Measurements from ENCODE around the gene GOLGA6L7.
"Not testable (repeated sequence)": the region's sequence is repeated elsewhere in the genome, so short reads cannot be mapped to it uniquely, and the experiment has no call there.

GOLGA6L7 gene

DNA sequence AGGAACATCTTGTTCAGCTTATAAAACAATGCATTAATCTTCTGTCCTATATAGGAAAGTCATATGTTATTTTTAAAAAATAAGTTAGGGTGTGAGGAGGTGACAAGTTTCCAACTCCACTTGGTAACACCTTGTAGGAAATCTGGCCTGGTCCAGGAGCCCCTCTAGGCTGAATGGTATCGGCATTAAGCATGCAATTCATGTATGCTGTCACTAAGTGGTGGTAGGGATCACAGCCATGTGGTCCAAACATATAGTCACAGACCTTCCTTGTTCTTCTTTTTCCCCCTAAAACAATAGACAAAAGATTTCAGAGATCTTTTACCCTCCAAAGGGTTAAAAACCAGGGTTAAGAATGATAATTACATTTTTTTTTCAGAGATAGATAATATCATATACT, 33.2 kb upstream of the GOLGA6L7 start:
- DNase-seq, result no peak

DNA sequence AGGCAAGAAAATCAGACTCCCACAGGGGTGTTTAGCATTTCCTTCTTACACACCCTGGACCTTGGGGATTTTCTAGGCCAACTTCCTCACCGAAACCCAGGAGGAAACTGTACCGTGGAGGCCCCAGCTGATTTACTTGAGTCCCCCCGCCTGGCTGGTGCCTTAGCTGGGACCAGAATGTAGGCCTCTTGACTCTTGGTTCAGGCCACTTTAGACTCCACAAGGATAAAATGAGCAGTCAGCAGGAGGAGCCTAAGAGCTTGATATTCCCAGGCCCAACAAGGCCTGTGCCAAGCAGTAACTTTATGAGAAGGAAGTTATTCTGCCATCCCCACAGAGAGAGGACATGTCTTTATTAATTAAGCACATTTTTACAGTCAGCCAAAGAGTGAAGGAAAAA, 32.7 kb upstream of the GOLGA6L7 start:
- no peak for DNase-seq

DNA sequence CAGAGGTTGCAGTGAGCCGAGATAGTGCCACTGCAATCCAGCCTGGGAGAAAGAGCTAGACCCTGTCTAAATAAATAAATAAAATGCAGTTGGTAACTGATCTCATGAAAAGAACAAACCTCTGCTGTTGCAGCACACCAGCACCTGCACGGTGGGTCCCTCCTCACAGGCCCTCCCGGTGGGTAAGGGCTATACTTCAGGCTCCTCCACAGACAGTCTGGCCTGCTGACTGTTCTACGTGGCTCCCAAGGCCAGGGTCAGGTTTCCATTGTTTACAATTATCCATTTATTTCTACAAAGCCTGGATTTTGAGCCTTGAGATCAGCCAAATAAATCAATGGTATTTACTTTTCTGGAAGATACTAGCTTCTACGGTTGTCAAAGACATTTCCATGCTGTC, 32.2 kb upstream of the GOLGA6L7 start:
- DNase-seq, result no peak

DNA sequence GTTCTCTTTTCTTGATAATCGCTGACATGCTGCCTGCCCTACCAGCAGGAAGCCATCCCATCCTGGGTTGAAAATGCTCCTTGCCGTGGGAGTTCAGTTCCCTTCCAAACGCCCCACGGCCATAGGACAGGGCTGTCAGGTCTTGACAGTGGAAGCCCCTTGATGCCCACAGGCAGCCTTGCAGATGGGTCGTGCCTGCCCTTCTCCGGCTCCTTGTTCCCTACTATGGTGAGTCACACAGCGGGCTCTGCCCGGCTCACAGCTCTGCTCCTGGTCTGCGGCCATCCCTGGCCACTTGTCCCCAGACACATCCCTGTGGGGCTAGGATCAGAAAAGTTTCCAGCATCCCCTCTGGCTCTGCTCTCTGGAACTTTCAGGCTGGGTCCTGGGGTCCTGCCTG, 31.1 kb upstream of the GOLGA6L7 start:
- DNase-seq, result no peak

DNA sequence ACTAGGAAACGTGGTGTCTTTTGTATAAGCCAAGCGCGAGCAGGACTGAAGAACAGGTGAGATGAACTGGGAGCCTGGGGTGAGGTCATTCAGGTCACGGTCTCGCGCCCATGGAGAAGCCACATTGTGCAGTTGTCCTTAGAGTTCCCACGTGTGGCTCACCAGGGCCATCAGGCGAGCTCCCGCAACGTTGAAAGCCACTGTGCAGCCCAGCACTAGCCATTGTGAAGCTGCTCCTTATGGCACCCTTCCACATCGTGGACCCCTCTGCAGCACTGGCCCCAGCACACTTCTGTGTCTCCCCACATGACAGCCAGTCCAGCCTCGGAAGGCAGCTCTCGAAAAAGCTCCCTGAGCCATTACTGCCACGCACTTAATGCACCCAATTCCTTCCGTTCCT, 29.8 kb upstream of the GOLGA6L7 start:
- no peak for DNase-seq

DNA sequence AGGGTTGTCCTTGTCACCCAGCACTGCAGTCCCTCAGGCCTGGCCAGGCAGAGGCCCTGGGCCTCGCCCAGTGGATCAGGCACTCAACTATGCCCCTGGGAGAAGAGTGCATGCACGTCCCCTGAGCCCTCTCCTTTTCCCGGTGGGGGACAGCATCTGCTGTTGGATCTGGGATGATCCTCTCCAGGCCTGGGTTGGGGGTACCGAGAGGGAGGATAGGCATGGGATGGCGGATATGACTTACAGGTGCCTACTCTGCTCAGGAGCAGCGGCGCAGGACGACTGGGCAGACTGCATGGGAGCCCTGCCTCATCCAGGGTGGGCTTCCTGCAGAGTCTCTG, 28.4 kb upstream of the GOLGA6L7 start:
- no peak for DNase-seq

DNA sequence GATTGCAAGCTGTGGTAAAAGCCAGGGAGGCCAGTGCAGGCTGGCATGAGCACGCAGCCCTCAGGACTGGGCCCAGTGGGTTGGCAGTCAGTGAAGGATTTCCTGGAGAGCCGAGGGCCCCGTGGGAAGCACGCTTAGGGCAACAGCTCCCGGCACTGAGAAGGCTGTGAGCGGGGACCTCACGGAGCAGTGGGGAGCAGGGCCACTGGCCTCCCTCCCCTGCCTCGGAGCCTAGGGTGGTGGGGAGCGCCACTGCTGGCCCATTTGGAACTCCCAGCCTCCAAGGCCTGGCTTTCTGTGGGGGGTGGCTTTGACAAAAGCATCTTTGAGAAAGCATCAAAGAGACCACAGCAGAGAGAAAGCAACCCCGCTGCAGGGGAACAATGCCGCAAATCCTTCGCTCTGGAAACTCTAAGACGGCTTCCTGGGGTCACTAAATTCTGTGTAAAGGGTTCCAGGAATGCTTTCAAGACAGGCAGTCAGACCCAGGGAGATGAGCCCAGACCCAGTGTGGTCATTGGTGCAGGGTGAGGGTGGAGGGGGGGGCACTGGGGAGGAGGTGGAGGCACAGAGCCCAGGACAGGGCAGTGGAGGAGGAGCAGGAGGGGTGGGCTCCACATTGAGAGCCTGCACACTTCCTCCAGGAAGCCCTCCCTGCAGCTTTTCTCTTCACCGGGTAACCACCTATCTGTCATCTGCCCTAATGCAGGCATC, 27.8 kb upstream of the GOLGA6L7 start:
- DNase-seq, result no peak

DNA sequence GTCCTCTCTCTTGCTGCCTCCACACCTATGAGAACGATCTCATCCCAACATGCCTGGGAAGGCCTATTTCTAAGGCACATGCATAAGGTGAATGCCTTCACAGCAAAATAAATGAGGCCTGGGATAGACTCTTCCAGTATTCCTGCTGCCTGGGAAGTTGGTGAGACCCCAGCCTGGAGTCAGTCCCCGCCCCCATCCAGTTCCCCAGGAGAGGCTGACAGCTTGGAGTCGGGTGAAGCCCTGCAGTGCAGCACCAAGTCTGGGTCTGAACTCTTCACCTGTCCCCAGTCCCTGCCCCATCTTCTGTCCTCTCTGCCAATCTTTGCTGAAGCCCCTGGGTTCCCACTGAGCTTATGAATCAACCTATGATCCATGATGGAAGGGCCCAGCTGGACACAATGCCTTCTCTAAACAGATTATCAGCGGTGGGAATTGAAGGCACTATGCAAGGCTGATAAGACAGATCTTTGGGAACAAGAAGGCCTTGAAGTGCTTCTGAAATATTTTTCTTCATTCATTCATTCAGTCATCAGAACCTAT, 27.1 kb upstream of the GOLGA6L7 start:
- no peak for DNase-seq

DNA sequence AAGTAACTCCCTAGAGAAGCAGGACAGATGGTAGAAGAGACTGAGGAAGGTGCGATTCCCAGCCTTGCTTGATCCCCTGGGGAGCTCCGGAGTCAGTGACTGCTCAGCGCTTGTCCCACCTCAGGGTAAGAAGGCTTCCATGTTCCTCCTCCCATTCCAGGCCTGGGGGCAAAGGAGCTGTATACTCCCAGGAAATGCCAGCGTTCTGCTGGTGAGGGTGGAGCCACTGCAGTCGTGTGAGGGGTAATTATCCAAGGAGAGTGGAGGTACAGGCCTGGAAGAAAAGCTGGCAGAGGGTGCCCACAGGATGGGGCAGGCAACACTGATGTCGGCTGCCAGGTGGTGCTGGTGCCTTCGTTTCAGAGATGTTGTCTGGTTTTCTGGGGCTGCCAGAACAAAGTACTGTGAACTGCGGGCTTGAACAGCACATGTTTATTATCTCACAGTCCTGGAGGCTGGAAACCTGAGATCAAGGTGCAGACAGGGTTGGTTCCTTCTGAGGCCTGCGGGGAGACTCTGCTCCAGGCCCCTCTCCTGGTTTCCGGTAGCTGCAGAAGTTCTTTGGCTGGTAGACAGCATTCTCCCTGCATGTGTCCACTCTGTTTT, 25.2 kb upstream of the GOLGA6L7 start:
- no peak for DNase-seq

DNA sequence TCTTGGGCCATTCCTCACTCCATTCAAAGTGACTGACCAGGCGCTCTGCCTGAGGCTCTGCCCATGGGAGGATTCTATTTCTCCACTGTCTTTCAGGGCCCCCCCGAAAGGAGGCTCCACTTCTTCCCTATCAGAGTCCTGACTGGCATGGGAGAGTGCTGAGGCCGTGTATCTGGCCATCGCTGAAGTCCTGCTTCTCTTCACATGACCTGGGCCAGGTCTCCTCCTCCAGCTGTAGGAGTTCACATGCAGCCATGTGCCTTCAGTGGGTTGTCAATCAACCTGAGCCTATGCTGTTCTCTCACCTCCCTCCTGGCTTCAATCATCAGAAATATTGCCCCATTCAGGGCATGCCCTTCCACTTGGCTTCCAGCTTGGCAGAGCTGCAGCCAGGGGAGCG, 24.6 kb upstream of the GOLGA6L7 start:
- no peak for DNase-seq

DNA sequence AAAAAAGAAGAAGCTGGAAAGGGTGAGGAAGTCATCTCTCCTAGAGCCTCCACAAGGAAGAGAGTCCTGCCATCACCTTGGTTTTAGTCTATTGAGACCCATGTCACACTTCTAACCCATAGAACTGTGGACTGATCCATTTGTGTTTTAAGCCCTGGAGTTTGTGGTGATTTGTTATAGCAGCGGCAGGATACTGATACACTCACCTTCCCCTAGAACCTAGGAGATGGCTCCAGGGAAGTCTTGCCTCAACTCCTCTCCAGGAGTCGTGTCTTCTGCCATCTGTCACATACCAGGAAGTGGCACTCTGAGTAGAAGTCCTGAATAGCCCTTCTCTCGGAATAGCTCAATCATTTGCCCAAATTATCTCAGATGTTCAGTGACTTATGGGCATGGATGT, 22.7 kb upstream of the GOLGA6L7 start:
- DNase-seq, result no peak

DNA sequence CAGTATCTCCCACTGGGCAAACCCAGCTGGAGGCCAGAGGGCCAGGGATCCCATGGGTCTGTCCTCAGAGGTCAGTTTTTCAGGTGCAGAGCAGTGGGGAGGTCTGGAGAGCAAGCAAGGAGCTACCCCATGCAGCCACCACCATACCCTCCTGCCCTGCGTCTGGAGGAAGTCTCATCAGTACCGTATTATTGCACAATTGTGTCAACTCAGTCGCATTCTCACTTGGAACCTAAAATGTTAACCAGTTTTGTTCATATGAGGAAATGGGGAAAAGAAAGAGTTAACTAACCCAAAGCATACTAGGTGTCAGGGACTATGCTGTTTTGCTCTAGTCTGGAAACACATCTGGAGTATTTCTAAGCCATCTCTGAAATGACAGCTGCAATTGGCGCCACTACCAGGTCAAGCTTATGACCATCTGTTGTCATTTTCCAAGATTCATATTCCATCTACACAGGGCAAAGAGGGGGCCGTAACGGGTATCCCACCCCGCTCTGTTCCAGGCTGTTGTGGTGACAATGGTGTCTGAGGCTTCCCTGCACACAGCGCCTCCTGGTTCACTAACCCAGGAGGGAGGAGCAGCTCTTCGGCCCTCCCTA, 20.4 kb upstream of the GOLGA6L7 start:
- DNase-seq, result no peak

DNA sequence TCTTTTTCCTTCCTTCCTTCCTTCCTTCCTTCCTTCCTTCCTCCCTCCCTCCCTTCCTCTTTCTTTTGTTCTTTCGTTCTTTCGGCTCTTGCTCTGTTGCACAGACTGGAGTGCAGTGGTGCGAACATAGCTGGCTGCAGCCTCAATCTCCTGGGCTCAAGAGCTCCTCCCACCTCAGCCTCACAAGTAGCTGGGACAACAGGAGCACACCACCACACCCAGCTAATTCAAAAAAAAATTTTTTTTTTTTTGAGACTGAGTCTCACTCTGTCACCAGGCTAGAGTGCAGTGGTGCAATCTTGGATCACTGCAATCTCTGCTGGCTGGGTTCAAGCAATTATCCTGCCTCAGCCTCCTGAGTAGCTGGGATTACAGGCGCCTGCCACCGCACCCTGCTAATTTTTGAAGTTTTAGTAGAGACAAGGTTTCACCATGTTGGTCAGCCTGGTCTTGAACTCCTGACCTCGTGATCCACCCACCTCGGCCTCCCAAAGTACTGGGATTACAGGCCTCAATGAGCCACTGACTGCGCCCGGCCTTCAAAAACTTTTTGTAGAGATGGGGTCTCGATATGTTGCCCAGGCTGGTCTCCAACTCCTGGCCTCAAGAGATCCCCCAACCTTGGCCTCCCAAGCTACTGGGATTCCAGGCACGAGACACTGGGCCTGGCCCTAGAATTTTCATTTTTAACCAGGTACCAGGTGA, 13.3 kb upstream of the GOLGA6L7 start:
- DNase-seq, result not testable (repeated sequence)

DNA sequence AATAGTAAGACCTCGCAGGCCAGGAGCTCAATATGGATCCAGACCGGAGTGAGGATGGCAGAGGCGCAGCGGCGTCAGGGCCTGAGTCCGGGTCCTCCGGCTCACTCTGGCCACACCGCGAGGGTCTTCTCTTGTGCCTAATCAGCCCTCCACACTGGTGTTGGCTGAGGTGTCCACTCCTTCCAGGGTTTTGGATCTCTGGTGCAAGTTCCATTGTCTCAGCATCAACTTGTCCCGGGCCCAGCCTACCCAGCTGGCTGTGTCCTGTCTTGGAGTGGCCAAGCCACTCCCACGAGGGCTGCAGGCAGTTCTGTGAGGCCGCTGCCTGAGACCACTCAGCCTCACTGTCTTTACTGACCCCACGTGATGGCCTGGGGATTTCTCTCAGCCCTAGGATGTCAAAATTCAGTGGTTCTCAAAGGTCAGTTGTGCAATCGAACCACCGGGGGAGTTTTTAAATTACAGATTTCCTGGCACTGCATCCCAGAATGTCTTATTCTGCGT, 12.6 kb upstream of the GOLGA6L7 start:
- no peak for DNase-seq

DNA sequence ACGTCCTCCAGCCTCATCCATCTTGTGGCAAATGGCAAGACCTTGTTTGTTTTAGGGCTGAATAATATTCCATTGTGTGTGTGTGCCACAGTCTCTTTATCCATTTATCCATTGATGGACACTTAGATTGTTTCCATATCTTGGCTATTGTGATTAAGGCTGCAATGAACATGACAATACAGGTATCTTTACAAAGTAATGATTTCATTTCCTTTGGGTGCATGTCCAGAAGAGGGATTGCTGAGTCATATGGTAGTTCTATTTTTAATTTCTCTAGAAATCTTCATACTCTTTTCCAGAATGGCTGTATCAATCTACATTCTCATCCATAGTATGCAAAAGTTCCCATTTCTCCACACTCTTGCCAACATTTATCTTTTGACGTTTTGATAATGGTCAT, 6.1 kb upstream of the GOLGA6L7 start:
- DNase-seq, result not testable (repeated sequence)

DNA sequence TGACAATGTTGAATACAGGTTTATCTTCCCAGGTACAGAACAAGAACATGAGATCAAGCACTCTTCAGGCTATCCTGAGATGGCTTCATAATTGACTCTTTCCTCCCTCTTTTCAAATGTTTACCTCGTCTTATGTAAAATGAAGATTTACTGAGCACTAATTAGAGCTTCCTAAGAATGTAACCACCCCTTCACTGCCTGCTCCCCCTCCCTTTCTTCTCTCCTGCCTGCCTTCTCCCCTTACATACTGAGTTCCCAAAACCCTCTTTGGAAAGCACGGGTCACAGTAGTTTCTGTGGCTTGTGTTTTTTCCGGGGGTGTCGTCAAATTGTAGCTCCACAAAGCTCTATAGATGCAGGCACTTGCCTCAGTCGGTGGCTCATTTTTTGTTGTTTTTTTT, 5.2 kb upstream of the GOLGA6L7 start:
- not testable (repeated sequence) for DNase-seq

DNA sequence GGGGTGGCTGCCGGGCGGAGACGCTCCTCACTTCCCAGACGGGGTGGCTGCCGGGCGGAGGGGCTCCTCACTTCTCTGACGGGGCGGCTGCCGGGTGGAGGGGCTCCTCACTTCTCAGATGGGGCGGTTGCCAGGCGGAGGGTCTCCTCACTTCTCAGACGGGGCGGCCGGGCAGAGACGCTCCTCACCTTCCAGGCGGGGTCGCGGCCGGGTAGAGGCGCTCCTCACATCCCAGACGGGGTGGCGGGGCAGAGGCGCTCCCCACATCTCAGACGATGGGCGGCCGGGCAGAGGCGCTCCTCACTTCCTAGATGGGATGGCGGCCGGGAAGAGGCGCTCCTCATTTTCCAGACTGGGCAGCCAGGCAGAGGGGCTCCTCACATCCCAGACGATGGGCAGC, 1.3 kb upstream of the GOLGA6L7 start:
- DNase-seq, result not testable (repeated sequence)

DNA sequence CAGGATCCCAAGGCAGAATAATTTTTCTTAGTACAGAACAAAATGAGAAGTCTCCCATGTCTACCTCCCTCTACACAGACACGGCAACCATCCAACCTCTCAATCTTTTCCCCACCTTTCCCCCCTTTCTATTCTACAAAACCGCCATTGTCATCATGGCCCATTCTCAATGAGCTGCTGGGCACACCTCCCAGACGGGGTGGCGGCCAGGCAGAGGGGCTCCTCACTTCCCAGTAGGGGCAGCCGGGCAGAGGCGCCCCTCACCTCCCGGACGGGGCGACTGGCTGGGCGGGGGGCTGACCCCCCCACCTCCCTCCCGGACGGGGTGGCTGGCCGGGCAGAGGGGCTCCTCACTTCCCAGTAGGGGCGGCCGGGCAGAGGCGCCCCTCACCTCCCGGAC, 827 bp upstream of the GOLGA6L7 start:
- not testable (repeated sequence) for DNase-seq

DNA sequence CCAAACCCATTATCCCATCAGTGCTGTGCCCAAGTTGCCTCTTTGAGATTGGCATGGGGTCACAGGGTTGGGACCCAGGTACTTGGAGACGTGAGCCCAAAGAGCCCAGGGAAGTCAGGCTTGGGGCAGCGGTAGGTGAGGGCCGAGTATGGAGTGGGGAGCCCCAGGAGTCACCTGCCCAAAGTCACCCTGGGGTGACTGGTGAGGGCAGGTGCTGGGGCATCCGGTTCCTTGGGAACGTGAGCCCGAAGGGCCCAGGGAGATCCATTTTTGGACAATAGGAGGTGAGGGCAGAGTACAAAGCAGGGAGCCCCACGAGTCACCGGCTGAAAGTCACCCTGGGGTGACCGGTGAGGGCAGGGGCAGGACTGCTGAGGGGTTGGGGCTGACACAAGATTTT, 485 bp downstream of the GOLGA6L7 start:
- not testable (repeated sequence) for DNase-seq

DNA sequence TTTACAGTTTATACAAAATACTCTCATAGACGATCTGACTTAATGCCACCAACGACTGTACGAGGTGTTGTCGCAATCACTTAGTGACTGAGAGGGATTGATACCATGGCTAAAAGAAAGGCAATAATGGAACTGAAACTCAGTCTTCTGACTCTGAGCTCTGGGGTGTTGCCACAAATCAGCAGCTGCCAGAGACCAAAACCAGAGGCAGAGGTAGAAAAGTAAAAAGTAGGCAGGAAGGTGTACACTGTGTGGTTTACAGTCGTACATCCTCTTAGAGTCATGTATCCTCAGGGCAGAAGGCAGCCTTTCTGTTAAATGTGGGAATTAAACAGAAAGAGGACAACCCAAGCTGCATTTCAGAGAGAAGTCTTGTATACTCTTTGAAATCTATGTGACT, 1.2 kb downstream of the GOLGA6L7 start:
- DNase-seq, result not testable (repeated sequence)

DNA sequence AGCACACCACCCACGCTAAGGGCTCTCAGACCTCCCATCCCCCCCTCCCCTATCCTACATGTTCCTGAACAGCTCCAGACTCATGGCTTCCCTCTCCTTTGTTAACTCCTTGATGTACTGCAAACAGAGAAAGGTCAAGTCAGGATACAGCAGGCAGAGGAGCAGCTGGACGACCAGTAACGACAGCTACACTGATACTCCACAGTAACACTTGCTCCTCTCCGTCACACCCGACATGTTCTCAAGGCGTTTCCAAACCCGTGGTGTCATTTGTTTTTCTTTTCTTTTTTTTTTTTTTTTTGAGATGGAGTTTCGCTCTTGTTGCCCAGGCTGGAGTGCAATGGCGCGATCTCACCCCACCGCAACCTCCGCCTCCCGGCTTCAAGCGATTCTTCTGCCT, 4.3 kb downstream of the GOLGA6L7 start:
- DNase-seq, result not testable (repeated sequence)

DNA sequence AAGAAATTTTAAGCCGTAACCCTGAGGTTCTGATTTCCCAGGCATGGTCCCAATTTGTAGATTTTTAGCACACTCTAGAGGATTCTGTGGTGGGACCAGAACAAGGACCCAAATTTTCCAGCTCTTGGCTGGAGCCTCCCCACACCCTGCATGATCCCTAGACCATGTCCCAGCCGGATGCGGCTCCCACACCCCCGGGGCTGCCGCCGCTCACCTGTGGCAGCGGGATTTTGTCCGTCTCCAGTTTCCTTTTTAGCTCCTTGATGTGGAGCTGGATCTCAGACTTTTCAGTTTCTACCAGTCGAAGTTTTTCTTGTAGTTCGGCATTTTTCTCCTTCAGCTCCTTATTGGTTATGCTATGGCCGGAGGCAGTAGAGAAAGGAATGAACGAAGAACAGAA, 4.9 kb downstream of the GOLGA6L7 start:
- DNase-seq, result not testable (repeated sequence)

DNA sequence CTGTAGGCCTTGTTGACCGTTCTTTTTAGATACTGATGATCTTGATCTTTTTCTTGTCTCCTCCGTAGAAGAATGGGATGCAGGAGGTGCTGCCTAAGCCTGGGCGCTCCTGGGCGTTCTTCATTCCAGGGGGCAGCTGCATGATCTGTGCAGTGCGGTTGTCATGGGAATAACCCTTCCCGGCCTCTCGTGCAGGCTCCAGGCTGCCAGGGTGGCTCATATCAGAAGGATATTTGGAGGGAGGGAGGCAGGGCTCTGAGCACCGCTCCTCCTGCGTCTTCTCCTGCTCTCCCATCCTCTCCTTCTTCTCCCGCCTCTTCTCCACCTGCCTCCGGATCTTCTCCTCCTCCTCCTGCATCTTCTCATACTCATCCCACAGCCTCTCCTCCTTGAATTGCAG, 6.2 kb downstream of the GOLGA6L7 start:
- DNase-seq, result not testable (repeated sequence)

DNA sequence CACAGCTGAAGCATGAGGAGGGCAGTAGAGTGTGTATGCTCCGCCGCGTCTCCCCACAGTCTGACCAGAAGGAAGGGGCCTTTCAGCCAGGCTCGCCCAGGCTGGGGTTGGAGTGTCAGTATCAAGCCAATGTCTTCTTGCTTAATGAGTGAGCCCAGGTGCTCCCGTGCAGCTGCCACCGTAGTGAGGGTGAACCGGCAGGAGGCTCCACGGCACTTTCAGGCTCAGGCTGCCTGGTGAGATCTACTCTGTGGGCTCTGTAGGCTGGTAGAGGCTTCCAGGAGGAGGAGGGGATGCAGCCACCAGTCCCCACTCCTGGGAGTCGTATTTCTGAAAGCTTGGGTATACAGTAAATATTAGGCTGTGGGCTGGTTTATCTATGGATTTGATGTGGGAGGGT, 8.2 kb downstream of the GOLGA6L7 start:
- DNase-seq, result not testable (repeated sequence)

Measured in NCI-H1048 (cell line).